ENCODE measurements around the gene KLK15.

The KLK15 gene

GRCh38 chr19:50776131-50776530 is 57.2 kb downstream of the KLK15 start:
- DNase-seq (ENCODE audit: low read depth in 2 of 2), result no peak
